Measurements from ENCODE around the gene SLC39A8. TPM values are rescaled to one million over a fixed set of nuclear protein-coding genes. Genes with fewer than 3 reads are reported as not detected.

Gene SLC39A8
- total RNA-seq, 1 experiment from 2014 or later = 35.9 TPM

DNA sequence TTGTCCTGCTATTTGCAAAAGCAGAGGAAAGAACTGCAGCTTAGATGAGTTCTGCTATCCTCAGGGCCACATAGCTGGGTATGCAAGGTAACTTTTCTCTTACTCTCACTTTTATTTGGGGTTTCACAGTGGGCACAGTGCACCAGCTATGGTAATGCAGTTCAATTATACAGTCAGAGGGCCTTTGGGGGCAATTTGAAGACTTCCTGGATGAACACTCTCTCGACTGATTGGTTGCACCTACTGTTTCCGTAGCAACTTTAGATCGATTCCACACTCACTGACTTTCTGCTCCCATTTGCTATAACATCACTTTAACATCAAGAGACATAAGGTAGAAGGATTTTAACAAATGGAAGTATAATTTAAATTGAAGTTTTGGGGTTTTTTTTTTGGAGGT is 128.6 kb downstream of the SLC39A8 start:
- ChIA-PET CTCF (no interaction called here), POLR2A (no interaction called here)
- Mint-ChIP-seq H3K9me3 (peaks cover 4% of the 10 kb centered on the region; the same call in 1 of the 2 replicates), H3K27me3 (ENCODE audit: low read depth) (no peaks in the 10 kb centered on the region), H3K36me3 (peaks cover 4% of the 10 kb centered on the region; the same call in 1 of the 2 replicates), H3K4me3 (no peak overlapping the region), H3K27ac (no peak overlapping the region), H3K4me1 (peaks cover 34% of the 10 kb centered on the region)
- TF ChIP-seq ELF4 (CRISPR knock-in tag; IDR thresholded peaks at IDR 0.05; ENCODE audit: low read depth) (no peak), NR1H2 (CRISPR knock-in tag; IDR thresholded peaks at IDR 0.05) (no peak), FOXP1 (CRISPR knock-in tag; IDR thresholded peaks at IDR 0.05; ENCODE audit: borderline replicate concordance) (no peak), ZNF396 (CRISPR knock-in tag; IDR thresholded peaks at IDR 0.05; ENCODE audit: borderline replicate concordance) (no peak), NFE2L1 (CRISPR knock-in tag; IDR thresholded peaks at IDR 0.05) (no peak), ZNF219 (CRISPR knock-in tag; IDR thresholded peaks at IDR 0.05; ENCODE audit: borderline replicate concordance) (no peak), ZNF416 (CRISPR knock-in tag; IDR thresholded peaks at IDR 0.05) (no peak), ZNF671 (CRISPR knock-in tag; IDR thresholded peaks at IDR 0.05) (no peak), RELA (CRISPR knock-in tag; IDR thresholded peaks at IDR 0.05; ENCODE audit: borderline replicate concordance) (no peak), OVOL2 (CRISPR knock-in tag; IDR thresholded peaks at IDR 0.05; ENCODE audit: borderline replicate concordance) (no peak), HMGA2 (CRISPR knock-in tag; IDR thresholded peaks at IDR 0.05) (no peak), E2F4 (CRISPR knock-in tag; IDR thresholded peaks at IDR 0.05; ENCODE audit: borderline replicate concordance, low read depth) (no peak), ESRRA (CRISPR knock-in tag; IDR thresholded peaks at IDR 0.05; ENCODE audit: borderline replicate concordance) (no peak), SOX15 (CRISPR knock-in tag; IDR thresholded peaks at IDR 0.05) (no peak), SMAD3 (CRISPR knock-in tag; IDR thresholded peaks at IDR 0.05; ENCODE audit: borderline replicate concordance) (no peak), SMAD4 (CRISPR knock-in tag; IDR thresholded peaks at IDR 0.05) (no peak)
- TF ChIP-seq, protein P1, sequence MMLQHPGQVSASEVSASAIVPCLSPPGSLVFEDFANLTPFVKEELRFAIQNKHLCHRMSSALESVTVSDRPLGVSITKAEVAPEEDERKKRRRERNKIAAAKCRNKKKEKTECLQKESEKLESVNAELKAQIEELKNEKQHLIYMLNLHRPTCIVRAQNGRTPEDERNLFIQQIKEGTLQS (CRISPR knock-in tag; conservative IDR thresholded peaks at IDR 0.05) = no peak
- TF ChIP-seq, protein P2, sequence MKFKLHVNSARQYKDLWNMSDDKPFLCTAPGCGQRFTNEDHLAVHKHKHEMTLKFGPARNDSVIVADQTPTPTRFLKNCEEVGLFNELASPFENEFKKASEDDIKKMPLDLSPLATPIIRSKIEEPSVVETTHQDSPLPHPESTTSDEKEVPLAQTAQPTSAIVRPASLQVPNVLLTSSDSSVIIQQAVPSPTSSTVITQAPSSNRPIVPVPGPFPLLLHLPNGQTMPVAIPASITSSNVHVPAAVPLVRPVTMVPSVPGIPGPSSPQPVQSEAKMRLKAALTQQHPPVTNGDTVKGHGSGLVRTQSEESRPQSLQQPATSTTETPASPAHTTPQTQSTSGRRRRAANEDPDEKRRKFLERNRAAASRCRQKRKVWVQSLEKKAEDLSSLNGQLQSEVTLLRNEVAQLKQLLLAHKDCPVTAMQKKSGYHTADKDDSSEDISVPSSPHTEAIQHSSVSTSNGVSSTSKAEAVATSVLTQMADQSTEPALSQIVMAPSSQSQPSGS (CRISPR knock-in tag; IDR thresholded peaks at IDR 0.05; ENCODE audit: borderline replicate concordance, low read depth) = no peak
- TF ChIP-seq, protein P3, sequence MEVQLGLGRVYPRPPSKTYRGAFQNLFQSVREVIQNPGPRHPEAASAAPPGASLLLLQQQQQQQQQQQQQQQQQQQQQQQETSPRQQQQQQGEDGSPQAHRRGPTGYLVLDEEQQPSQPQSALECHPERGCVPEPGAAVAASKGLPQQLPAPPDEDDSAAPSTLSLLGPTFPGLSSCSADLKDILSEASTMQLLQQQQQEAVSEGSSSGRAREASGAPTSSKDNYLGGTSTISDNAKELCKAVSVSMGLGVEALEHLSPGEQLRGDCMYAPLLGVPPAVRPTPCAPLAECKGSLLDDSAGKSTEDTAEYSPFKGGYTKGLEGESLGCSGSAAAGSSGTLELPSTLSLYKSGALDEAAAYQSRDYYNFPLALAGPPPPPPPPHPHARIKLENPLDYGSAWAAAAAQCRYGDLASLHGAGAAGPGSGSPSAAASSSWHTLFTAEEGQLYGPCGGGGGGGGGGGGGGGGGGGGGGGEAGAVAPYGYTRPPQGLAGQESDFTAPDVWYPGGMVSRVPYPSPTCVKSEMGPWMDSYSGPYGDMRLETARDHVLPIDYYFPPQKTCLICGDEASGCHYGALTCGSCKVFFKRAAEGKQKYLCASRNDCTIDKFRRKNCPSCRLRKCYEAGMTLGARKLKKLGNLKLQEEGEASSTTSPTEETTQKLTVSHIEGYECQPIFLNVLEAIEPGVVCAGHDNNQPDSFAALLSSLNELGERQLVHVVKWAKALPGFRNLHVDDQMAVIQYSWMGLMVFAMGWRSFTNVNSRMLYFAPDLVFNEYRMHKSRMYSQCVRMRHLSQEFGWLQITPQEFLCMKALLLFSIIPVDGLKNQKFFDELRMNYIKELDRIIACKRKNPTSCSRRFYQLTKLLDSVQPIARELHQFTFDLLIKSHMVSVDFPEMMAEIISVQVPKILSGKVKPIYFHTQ (CRISPR knock-in tag; IDR thresholded peaks at IDR 0.05) = no peak
- ATAC-seq (no peak), DNase-seq (ENCODE audit: low spot score) (no peak)

DNA sequence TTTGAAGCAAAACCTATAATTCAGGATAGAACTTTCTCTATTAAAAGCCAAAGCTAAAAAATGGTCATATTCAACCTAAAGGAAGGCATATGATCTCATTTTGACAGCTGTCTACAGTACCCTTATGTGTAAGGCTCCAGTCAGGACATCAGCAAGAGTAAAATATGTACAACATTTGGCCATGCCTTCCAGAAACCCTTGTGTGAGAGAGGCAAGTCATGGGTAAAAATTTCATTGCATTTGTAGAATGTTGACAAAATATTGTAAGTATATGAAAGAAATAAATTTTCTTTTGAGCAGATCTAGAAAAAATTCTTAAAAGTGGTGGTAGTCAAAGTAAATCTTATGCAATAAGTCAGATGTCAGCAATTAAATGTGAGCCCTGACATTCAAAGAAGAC is 132.3 kb downstream of the SLC39A8 start:
- DNase-seq (ENCODE audit: low spot score) (no peak), ATAC-seq (no peak)
- Mint-ChIP-seq H3K27ac (no peak overlapping the region), H3K4me1 (peaks cover 18% of the 10 kb centered on the region), H3K4me3 (no peak overlapping the region), H3K36me3 (peaks cover 8% of the 10 kb centered on the region), H3K9me3 (peaks cover 6% of the 10 kb centered on the region), H3K27me3 (ENCODE audit: low read depth) (no peaks in the 10 kb centered on the region)
- CTCF ChIA-PET = no interaction called here
- TF ChIP-seq ELF4 (CRISPR knock-in tag; IDR thresholded peaks at IDR 0.05; ENCODE audit: low read depth) (no peak), ZNF121 (CRISPR knock-in tag; IDR thresholded peaks at IDR 0.05) (no peak), NFYB (CRISPR knock-in tag; conservative IDR thresholded peaks at IDR 0.05; ENCODE audit: low read depth) (no peak)
- TF ChIP-seq, protein P4, sequence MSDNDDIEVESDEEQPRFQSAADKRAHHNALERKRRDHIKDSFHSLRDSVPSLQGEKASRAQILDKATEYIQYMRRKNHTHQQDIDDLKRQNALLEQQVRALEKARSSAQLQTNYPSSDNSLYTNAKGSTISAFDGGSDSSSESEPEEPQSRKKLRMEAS (CRISPR knock-in tag; IDR thresholded peaks at IDR 0.05) = no peak
- POLR2A ChIA-PET = no interaction called here

Other genes with a start within 250 kb of the SLC39A8 start
- 5.6 to 7.6 TPM (median 5.9 TPM) in 3 replicates for gene NFKB1, start 155.9 kb upstream of the SLC39A8 start, total RNA-seq (2021)